ENCODE results near the gene TMEM119. TPM values are rescaled to one million over a fixed set of nuclear protein-coding genes. Genes with fewer than 3 reads are reported as not detected.

The TMEM119 gene
- total RNA-seq, 1 experiment from 2014 or later: not detected

- Mint-ChIP-seq H3K27ac (ENCODE audit: unreplicated experiment) (no peak overlapping the region), H3K4me3 (ENCODE audit: low read depth, unreplicated experiment) (no peak overlapping the region), H3K27me3 (ENCODE audit: unreplicated experiment) (no peaks in the 10 kb centered on the region), H3K36me3 (ENCODE audit: insufficient read depth, unreplicated experiment) (peaks cover 71% of the 10 kb centered on the region), H3K9me3 (ENCODE audit: low read depth, unreplicated experiment) (no peaks in the 10 kb centered on the region), H3K4me1 (ENCODE audit: low read depth, unreplicated experiment) (peaks cover 16% of the 10 kb centered on the region)
- DNase-seq: no peak
- BruUV-seq (replicated peaks): no TSS peak
- CTCF ChIA-PET: no interaction called here
- intact Hi-C loops (cut with micrococcal nuclease; ENCODE audit: unreplicated experiment): no loop called here
- no peak for TF ChIP-seq CTCF (IDR thresholded peaks at IDR 0.05; ENCODE audit: unreplicated experiment)
Observed at GRCh38 chr12:108542320-108542719, 55.6 kb downstream of the TMEM119 start.

Small RNA genes within 50 kb of the gene (microRNA-seq; reads per million reads assigned to microRNA genes)
- not detected for gene MIR4496

Other genes with a start within 250 kb of the TMEM119 start
- gene FICD, start 82.8 kb downstream of the TMEM119 start, total RNA-seq (2022): 14.3 and 15.4 TPM in 2 replicates
- 91.7 and 98.7 TPM in 2 replicates for gene SART3, start 36.9 kb downstream of the TMEM119 start, total RNA-seq (2022)
- 71.6 and 85.8 TPM in 2 replicates for gene ISCU, start 35.5 kb downstream of the TMEM119 start, total RNA-seq (2022)
- 0.54 and 0.76 TPM in 2 replicates for gene SELPLG, start 35.8 kb upstream of the TMEM119 start, total RNA-seq (2022)
- 252 and 270 TPM in 2 replicates for gene CORO1C, start 133.4 kb upstream of the TMEM119 start, total RNA-seq (2022)

Data from Calu3 (cell line).